NCI-H345 treated with DMSO at 0.1 percent for 48 hours (cell line): ENCODE data around the gene ANAPC15.
"Not testable (repeated sequence)": the region's sequence is repeated elsewhere in the genome, so short reads cannot be mapped to it uniquely, and the experiment has no call there.

Experiments
- DNase-seq: peaks from one replicate; lab custom pipeline; 2025; ENCODE audit not compliant: unreplicated experiment; lab: John Stamatoyannopoulos, UW

Gene ANAPC15

GRCh38 chr11:72112143-72112977 is at the start of gene ANAPC15:
Gene ANAPC15, minus strand, starts transcription at chr11:72112695. Its CDS starts 1,419 bp downstream, at chr11:72111276.
- DNase-seq = peak; percentile 99

GRCh38 chr11:72160319-72160718 is 47.8 kb upstream of the ANAPC15 start:
- no peak for DNase-seq

DNA sequence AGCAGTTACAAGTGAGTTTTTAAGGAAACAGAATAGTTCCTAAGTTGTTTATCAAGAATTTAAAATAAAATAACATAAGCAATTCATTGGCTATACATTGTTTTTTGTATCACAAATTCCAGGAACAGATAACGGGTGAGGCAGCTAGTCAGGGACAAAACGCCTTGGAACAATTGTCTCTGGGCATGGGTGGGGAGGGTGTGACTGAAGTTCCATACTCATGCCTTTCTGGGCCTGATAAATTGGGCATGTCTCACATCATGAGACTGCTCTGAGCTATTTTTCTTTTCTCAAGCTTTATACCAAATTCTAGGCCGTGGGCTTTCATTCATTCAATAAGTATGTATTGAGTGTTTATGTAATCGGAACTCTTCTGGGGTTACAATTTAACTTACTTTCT is 44.6 kb upstream of the ANAPC15 start:
- DNase-seq = no peak

GRCh38 chr11:72155751-72156150 is 43.3 kb upstream of the ANAPC15 start:
- no peak for DNase-seq

- DNase-seq = no peak
Measured at GRCh38 chr11:72154816-72155215, 42.3 kb upstream of the ANAPC15 start.

- not testable (repeated sequence) for DNase-seq
Measured at GRCh38 chr11:72153874-72154273, 41.4 kb upstream of the ANAPC15 start.

DNA sequence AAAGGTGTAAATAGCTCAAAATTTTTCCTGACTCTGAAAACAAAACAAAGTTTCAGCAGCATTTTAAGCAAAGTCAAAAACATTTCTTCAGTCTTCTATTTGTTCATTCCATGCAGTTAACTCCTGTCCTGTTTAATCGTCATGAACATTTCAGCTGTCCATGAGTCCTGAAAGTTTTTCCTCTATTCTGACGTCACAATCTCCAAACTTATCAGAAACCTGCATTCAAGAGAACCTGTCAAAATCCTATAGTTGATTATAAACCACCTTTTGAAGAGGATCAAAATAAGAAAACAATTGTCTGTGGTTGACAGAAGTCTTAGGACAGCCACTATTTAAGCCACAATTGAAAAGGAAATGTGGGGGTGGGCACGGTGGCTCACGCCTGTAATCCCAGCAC is 38.4 kb upstream of the ANAPC15 start:
- no peak for DNase-seq

DNA sequence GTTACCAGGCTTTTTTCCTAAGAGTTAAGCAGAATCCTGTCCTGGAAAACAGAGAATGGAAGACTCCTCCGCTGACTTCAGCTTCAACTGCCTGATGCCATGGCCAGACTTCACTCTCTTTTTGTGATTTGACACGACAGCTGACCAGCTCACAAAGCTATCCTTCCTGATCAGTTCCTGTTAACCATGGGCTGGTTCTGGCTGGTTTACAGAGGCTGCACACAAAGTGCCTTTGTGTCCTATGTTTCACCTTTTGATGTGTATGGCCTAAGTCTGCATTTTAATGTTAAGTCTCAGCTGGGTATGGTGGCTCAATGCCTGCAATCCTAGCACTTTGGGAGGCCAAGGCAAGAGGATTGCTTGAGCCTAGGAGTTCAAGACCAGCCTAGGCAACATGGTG is 34.1 kb upstream of the ANAPC15 start:
- no peak for DNase-seq

DNA sequence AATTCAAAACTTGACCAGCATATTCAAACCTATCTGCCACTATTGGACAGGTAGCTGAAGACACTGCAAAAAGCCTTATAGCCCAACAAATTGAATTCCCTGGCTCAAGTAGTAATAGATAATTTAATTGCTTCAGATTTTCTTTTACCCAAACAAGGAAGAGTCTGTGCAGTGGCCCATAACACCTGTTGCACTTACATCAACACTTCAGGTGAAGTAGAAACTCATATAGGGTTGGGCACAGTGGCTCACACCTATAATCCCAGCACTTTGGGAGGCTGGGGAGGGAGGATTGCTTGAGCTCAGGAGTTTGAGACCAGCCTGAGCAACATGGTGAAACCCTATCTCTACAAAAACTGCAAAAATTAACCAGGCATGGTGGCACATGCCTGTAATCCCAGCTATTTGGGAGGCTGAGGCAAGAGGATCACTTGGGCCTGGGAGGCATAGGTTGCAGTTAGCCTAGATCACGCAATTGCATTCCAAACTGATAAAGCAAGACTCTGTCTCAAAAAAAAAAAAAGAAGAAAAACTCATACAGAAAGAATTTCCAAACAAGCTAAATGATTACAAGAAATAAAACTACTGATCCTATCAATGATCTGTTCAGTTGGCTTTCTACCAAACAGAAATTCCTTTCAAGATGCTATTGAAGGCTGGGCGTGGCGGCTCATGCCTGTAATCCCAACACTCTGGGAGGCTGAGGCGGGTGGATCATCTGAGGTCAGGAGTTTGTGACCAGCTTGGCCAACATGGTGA is 32.5 kb upstream of the ANAPC15 start:
- no peak for DNase-seq

DNA sequence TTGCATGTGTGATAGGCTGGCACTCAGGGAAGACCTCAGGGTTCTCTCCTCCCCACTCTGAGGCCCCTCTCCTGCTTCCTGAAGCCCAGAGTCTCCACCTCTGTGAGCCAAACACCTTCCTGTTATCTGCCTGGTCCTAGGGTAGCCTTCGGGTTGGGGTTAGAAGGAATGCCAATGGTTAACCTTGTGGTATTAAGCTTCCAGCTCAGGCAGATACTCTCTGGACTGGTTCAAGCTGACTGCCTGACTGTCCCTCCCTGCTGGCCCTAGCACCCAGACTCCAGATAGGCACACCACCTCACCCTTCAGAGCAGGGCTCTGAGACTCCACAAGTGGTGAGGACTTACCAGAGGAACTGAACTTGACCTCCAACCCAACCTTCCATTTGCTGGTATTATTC is 30.0 kb upstream of the ANAPC15 start:
- DNase-seq = not testable (repeated sequence)

- not testable (repeated sequence) for DNase-seq
Measured at GRCh38 chr11:72142086-72142485, 29.6 kb upstream of the ANAPC15 start.

GRCh38 chr11:72141066-72141465 is 28.6 kb upstream of the ANAPC15 start:
- DNase-seq = no peak

DNA sequence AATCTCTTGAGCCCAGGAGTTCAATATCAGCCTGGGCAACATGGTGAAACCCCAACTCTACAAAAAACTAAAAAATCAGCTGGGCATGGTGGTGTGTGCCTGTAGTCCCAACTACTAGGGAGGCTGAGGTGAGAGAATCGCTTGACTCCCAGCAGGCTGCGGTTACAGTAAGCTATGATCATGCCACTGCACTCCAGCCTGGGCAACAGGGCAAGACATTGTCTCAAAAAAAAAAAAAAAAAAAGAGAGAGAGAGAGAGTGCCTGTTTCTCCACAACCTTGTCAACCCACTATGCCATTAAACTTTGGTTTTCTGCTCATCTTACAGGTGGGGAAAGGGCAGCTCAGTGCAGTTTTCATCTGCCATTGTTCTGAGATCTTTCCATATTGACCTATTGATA is 28.2 kb upstream of the ANAPC15 start:
- DNase-seq = no peak

DNA sequence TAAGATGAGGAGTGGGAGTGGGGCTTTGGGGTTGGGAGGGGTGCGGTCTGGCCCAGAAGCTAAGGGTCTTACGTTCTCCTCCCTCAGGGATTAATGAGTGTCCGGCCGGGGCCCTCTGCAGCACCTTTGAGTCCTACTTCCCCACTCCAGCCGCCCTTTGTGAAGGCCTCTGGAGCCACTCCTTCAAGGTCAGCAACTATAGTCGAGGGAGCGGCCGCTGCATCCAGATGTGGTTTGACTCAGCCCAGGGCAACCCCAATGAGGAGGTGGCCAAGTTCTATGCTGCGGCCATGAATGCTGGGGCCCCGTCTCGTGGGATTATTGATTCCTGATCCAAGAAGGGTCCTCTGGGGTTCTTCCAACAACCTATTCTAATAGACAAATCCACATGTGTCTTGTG is 27.0 kb upstream of the ANAPC15 start:
- DNase-seq = no peak

GRCh38 chr11:72138821-72139390 is 26.4 kb upstream of the ANAPC15 start:
- no peak for DNase-seq

- DNase-seq = no peak
Measured at GRCh38 chr11:72136684-72137262, 24.3 kb upstream of the ANAPC15 start.

GRCh38 chr11:72135891-72136683 is 23.6 kb upstream of the ANAPC15 start:
- no peak for DNase-seq

GRCh38 chr11:72135473-72135872 is 23.0 kb upstream of the ANAPC15 start, which contains the start of gene FOLR3:
Gene FOLR3, plus strand, starts transcription at chr11:72135725. Its CDS starts 228 bp downstream, at chr11:72135953.
- DNase-seq = not testable (repeated sequence)

DNA sequence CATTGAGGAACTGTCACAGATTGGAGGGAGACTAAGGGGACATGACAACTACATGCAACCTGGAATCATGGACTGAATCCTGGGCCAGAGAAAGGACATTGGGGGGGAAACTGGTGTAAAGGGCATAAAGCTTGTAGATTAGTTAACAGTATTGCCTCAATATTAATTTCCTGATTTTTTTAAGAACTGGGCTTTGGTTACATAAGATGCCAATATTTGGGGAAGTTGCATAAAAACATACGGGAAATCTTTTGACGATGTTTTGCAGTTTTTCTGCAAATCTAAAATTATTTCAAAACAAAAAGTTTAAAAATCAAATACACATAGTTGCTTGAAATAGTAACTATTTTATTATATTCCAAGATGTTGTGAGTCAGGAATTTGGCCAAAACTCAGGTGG is 20.2 kb upstream of the ANAPC15 start:
- DNase-seq = no peak

GRCh38 chr11:72129381-72129780 is 16.9 kb upstream of the ANAPC15 start:
- DNase-seq = no peak

- DNase-seq = no peak
Measured at GRCh38 chr11:72127923-72128322, 15.4 kb upstream of the ANAPC15 start.
